GM12872 (cell line): Measurements from ENCODE around the gene IGSF10.

Experiments
- CTCF ChIP-seq: IDR thresholded peaks from 3 replicates; pipeline ENCODE4 v1.5.1; 2011; ENCODE audit warnings: low read depth, mild to moderate bottlenecking, low read length, moderate library complexity; ENCODE audit not compliant: insufficient read depth

IGSF10 gene

GRCh38 chr3:151491525-151491924 lies 30.7 kb upstream of the IGSF10 start:
- TF ChIP-seq CTCF = no peak

GRCh38 chr3:151483961-151484520 lies 23.2 kb upstream of the IGSF10 start:
- TF ChIP-seq CTCF = no peak

- no peak for TF ChIP-seq CTCF
These were observed 22.6 kb upstream of the IGSF10 start for GRCh38 chr3:151483488-151483887.

- no peak for TF ChIP-seq CTCF
These were observed 19.6 kb upstream of the IGSF10 start for GRCh38 chr3:151480492-151480891.

- TF ChIP-seq CTCF = no peak
These were observed 18.6 kb upstream of the IGSF10 start for GRCh38 chr3:151479452-151479851.

GRCh38 chr3:151478335-151478697 lies 17.5 kb upstream of the IGSF10 start:
- no peak for TF ChIP-seq CTCF

- no peak for TF ChIP-seq CTCF
These were observed 16.9 kb upstream of the IGSF10 start for GRCh38 chr3:151477591-151478334.
